Tibial artery (tissue), 4 donors: Measurements from ENCODE around the gene ARAP3.

ENCODE experiments used
- DNase-seq, 2 donors: peaks; one replicate each; pipeline ENCODE4 v3.0.0-alpha.2; 2019
- H3K27ac ChIP-seq, 2 donors: fragments of 200-600 bp; sonication (generic) in 1 of 2; 1 replicate in 1 of 2; 2 replicates in 1 of 2; pipeline ENCODE4 v1.5.1; 2018 to 2019; ENCODE audit warnings: mild to moderate bottlenecking in 1 of 2
- H3K27me3 ChIP-seq, 2 donors: fragments of 200-600 bp; sonication (generic) in 1 of 2; one replicate each; pipeline versions ENCODE4 v1.5.1 to v1.6.0; 2016 to 2019
- H3K36me3 ChIP-seq, 3 donors: fragments of 200-600 bp; sonication (generic) in 2 of 3; one replicate each; pipeline ENCODE4 v1.5.1; 2016 to 2019; ENCODE audit warnings: mild to moderate bottlenecking in 2 of 3
- H3K4me1 ChIP-seq, 4 donors: fragments of 200-600 bp; sonication (generic) in 2 of 4; 1 replicate in 3 of 4; 2 replicates in 1 of 4; pipeline ENCODE4 v1.5.1; 2016 to 2019
- H3K4me3 ChIP-seq, 2 donors: fragments of 200-600 bp; sonication (generic) in 1 of 2; 1 replicate in 1 of 2; 2 replicates in 1 of 2; pipeline ENCODE4 v1.5.1; 2018 to 2019; ENCODE audit warnings: mild to moderate bottlenecking in 2 of 2
- H3K9me3 ChIP-seq, 3 donors: fragments of 200-600 bp; sonication (generic) in 1 of 3; one replicate each; pipeline ENCODE4 v1.5.1; 2016 to 2019
- intact Hi-C: fragments of 100-400 bp; cut with DNase I; formaldehyde crosslinking; loops from one replicate; pipeline ENCODE4 v1.15.0; 2023; ENCODE audit warnings: low total_unique reads
- TF ChIP-seq, protein P1 (sequence below), 2 experiments: fragments of 200-600 bp in 1 of 2; fragments of 450-650 bp in 1 of 2; IDR thresholded peaks; one replicate each; pipeline ENCODE4 v1.5.1; 2017 to 2019; ENCODE audit warnings: antibody characterized with exemption in 2 of 2, mild to moderate bottlenecking in 1 of 2, moderate library complexity in 1 of 2

The ARAP3 gene

DNA sequence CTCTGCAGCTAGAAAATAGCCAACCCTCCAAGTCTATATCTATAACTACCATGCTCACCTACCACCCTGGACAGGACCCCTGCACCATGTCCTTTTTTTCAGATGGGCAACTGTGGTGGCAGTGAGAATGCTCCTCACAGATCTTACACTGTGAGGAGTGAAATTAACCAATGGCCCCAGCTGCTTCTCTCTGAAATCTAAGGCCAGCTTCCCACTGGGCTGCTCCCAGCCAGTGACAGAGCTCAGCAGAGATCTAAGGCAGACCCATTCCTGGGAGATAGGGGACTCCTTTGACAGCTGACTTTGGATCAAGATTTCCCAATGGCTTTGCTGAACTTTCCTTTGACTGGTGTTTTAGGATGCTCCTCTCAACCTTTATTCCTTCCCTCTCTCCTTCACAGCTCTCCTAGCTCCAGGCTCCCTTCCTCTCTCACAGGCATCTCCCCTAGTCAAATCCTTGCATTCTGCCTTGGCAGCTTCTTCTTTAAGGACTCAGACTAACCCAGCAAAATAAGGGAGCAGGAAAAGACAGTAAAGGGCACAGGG lies 1.6 kb upstream of the ARAP3 start:
- intact Hi-C loops: no loop called here
- no peak overlapping the region for H3K4me3 ChIP-seq
- H3K27ac ChIP-seq: no peak overlapping the region
- H3K9me3 ChIP-seq: no peaks in the 10 kb centered on the region
- TF ChIP-seq, protein P1, sequence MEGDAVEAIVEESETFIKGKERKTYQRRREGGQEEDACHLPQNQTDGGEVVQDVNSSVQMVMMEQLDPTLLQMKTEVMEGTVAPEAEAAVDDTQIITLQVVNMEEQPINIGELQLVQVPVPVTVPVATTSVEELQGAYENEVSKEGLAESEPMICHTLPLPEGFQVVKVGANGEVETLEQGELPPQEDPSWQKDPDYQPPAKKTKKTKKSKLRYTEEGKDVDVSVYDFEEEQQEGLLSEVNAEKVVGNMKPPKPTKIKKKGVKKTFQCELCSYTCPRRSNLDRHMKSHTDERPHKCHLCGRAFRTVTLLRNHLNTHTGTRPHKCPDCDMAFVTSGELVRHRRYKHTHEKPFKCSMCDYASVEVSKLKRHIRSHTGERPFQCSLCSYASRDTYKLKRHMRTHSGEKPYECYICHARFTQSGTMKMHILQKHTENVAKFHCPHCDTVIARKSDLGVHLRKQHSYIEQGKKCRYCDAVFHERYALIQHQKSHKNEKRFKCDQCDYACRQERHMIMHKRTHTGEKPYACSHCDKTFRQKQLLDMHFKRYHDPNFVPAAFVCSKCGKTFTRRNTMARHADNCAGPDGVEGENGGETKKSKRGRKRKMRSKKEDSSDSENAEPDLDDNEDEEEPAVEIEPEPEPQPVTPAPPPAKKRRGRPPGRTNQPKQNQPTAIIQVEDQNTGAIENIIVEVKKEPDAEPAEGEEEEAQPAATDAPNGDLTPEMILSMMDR (IDR thresholded peaks at IDR 0.05): no peak
- no peaks in the 10 kb centered on the region for H3K27me3 ChIP-seq
- no peaks in the 10 kb centered on the region for H3K36me3 ChIP-seq
- DNase-seq: no peak
- peaks cover 0 to 31% (median 21%) of the 10 kb centered on the region in 4 donors for H3K4me1 ChIP-seq

DNA sequence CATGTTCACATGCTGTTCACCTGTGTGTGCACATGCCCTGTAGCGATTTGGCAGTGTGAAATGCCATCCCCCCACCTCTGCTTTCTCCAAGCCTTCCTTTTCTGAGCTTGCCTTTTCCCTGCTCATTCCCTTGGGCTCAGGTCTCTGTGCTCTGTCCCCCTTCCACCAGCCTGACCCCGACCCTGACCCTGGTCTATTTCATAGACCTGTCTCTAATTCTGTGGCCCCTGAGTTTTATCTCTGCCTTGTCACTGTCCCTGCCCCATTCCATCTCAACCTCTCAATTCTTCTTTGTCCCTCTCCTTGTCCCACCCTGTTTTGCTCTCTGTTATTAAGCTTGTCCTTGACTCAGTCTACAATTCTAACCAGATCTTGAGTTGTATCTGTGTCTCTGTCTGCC lies 735 bp downstream of the ARAP3 start:
- no peak for DNase-seq
- Histone ChIP-seq H3K27ac (peak overlapping the region; percentile 78 to 90), H3K4me1 (peaks cover 0 to 31% (median 21%) of the 10 kb centered on the region in 4 donors)

DNA sequence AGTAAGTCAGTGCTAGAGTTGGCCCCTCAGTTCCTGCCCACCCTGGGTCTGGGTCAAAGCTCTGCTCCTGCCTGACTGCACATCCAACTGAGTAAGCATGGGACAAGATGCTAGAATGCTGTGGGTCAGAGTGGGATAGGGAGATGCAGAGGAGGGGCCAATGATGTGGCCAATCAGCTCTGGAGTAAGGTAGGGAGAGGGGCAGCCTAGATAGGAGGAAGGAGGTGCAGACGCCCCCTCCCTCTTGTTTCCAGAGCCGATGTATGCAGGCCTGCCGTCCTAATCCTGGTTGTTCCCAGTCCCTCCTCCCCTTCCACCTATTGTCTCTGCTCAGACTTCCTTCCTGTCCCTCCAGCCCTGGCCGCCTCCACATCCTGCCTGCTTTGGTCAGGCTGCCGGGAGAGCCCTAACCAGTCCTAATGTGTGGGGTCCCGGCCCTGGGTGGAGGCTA lies 1.3 kb downstream of the ARAP3 start:
- peak overlapping the region; percentile 78 to 90 for H3K27ac ChIP-seq
- no peaks in the 10 kb centered on the region for H3K27me3 ChIP-seq
- no peaks in the 10 kb centered on the region for H3K36me3 ChIP-seq
- H3K9me3 ChIP-seq: no peaks in the 10 kb centered on the region
- intact Hi-C loops: no loop called here
- DNase-seq: peak in 1 of 2 donors; percentile 47
- TF ChIP-seq, protein P1 (IDR thresholded peaks at IDR 0.05): no peak
- peak overlapping the region; percentile 53 to 72 for H3K4me3 ChIP-seq
- H3K4me1 ChIP-seq: peaks cover 0 to 31% (median 21%) of the 10 kb centered on the region in 4 donors

More for the DNA sequence above, 735 bp downstream of the ARAP3 start:
- no peaks in the 10 kb centered on the region for H3K27me3 ChIP-seq
- H3K4me3 ChIP-seq: peak overlapping the region; percentile 53 to 72
- intact Hi-C loops: no loop called here
- TF ChIP-seq, protein P1 (IDR thresholded peaks at IDR 0.05): no peak
- H3K36me3 ChIP-seq: no peaks in the 10 kb centered on the region
- H3K9me3 ChIP-seq: no peaks in the 10 kb centered on the region

DNA sequence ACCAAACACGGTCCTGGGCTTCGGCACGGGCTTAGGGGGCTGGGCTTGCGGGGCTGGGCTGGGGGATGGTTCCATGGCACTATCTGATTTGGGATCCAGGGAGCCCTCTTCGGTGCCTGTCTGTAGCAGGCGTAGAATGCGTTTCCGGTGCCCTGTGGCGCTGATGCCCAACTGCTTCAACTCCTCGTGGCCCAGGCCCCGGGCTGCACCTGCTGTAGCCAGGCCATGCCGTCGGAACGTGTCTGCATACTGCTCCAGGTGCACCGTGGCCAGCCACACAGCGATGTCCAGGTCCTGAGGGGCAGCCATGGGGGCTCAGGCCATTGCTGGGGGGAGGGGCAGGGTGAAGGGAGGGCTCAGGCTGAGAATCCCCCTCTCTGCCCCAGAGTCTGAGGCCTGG lies 1.9 kb downstream of the ARAP3 start:
- Histone ChIP-seq H3K4me3 (no peak overlapping the region), H3K4me1 (peaks cover 0 to 31% (median 21%) of the 10 kb centered on the region in 4 donors), H3K36me3 (no peaks in the 10 kb centered on the region), H3K27me3 (no peaks in the 10 kb centered on the region), H3K27ac (no peak overlapping the region), H3K9me3 (no peaks in the 10 kb centered on the region)
- intact Hi-C loops: no loop called here
- DNase-seq: no peak
- TF ChIP-seq, protein P1 (IDR thresholded peaks at IDR 0.05): no peak

DNA sequence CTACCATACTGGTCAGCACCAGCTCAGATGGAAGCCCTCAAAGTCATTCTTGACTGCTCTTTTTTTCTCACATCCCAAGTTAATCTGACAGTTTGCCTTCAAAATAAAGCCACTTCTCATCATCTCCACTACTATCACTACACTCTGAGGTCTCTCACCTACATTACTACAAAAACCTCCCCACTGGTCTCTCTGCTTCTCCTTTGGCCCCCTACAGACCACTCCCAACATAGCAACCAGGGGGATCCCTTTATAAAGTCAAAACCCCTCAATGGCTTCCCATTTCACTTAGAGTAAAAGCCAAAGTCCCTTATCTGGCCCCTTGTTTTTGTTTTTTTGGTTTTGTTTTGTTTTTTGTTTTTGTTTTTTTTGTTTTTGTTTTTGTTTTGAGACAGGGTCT lies 4.6 kb downstream of the ARAP3 start:
- no peak for DNase-seq
- no peak overlapping the region for H3K4me3 ChIP-seq
- intact Hi-C loops: no loop called here
- TF ChIP-seq, protein P1 (IDR thresholded peaks at IDR 0.05): no peak
- no peaks in the 10 kb centered on the region for H3K27me3 ChIP-seq
- peaks cover 0 to 28% (median 19%) of the 10 kb centered on the region in 4 donors for H3K4me1 ChIP-seq
- H3K36me3 ChIP-seq: peaks cover 0 to 5% (median 0%) of the 10 kb centered on the region in 3 donors
- no peak overlapping the region for H3K27ac ChIP-seq
- no peaks in the 10 kb centered on the region for H3K9me3 ChIP-seq
